Thyroid gland (tissue), 4 donors: Measurements from ENCODE around the gene WDR90. TPM values are rescaled to one million over a fixed set of nuclear protein-coding genes. Genes with fewer than 3 reads are reported as not detected.
A peak's percentile ranks its signal among the peaks of the same experiment; 100 is the strongest.

Experiments used
- DNase-seq, 2 donors: peaks; one replicate each; pipeline ENCODE4 v3.0.0-alpha.2; 2019
- H3K27ac ChIP-seq, 3 donors: fragments of 200-600 bp; sonication (generic); 1 replicate in 2 of 3; 2 replicates in 1 of 3; pipeline ENCODE4 v1.5.1; 2016 to 2019; ENCODE audit warnings: mild to moderate bottlenecking in 1 of 3, moderate library complexity in 1 of 3
- H3K27me3 ChIP-seq: fragments of 200-600 bp; sonication (generic); one replicate; pipeline ENCODE4 v1.5.1; 2019
- H3K36me3 ChIP-seq, 2 donors: fragments of 200-600 bp; sonication (generic); one replicate each; pipeline ENCODE4 v1.5.1; 2016 to 2019
- H3K4me1 ChIP-seq, 2 donors: fragments of 200-600 bp; sonication (generic); one replicate each; pipeline ENCODE4 v1.5.1; 2017 to 2019
- H3K4me3 ChIP-seq, 3 donors: fragments of 200-600 bp; sonication (generic); replicated peaks in 1 of 3; 1 replicate in 2 of 3; 2 replicates in 1 of 3; pipeline ENCODE4 v1.5.1; 2016; ENCODE audit warnings: mild to moderate bottlenecking in 1 of 3
- H3K9me3 ChIP-seq: fragments of 200-600 bp; sonication (generic); one replicate; pipeline ENCODE4 v1.5.1; 2017
- POLR2A ChIP-seq, 2 donors: fragments of 450-650 bp; IDR thresholded peaks; one replicate each; pipeline ENCODE4 v1.6.1; 2017; ENCODE audit warnings: antibody characterized with exemption in 2 of 2, mild to moderate bottlenecking in 2 of 2, moderate library complexity in 1 of 2
- WGBS, 2 donors: methylation state at CpG; one replicate each; pipeline ENCODE4 v1.1.5; 2017; 5-methylcytosine and 5-hydroxymethylcytosine counted together
- intact Hi-C: fragments of 100-400 bp; cut with DNase I; formaldehyde crosslinking; loops from one replicate; pipeline ENCODE4 v1.15.1; 2023
- total RNA-seq, 4 donors: library from RNA; depleted of rRNA; stranded (reverse); fragments of >200 nt; gene quantifications; one replicate each; pipeline ENCODE4 v1.2.3, GENCODE V29; 2016
- TF ChIP-seq, protein P1 (sequence below), 6 experiments: fragments of 200-600 bp in 3 of 6; fragments of 450-650 bp in 3 of 6; sonication (generic) in 3 of 6; IDR thresholded peaks; one replicate each; pipeline ENCODE4 v1.5.1; 2016 to 2019; ENCODE audit warnings: antibody characterized with exemption in 6 of 6, mild to moderate bottlenecking in 2 of 6, inconsistent platforms in 1 of 6, moderate library complexity in 1 of 6

The WDR90 gene
- total RNA-seq, 4 donors from 2014 or later = 23.6 to 56.0 (median 34.3) TPM

DNA sequence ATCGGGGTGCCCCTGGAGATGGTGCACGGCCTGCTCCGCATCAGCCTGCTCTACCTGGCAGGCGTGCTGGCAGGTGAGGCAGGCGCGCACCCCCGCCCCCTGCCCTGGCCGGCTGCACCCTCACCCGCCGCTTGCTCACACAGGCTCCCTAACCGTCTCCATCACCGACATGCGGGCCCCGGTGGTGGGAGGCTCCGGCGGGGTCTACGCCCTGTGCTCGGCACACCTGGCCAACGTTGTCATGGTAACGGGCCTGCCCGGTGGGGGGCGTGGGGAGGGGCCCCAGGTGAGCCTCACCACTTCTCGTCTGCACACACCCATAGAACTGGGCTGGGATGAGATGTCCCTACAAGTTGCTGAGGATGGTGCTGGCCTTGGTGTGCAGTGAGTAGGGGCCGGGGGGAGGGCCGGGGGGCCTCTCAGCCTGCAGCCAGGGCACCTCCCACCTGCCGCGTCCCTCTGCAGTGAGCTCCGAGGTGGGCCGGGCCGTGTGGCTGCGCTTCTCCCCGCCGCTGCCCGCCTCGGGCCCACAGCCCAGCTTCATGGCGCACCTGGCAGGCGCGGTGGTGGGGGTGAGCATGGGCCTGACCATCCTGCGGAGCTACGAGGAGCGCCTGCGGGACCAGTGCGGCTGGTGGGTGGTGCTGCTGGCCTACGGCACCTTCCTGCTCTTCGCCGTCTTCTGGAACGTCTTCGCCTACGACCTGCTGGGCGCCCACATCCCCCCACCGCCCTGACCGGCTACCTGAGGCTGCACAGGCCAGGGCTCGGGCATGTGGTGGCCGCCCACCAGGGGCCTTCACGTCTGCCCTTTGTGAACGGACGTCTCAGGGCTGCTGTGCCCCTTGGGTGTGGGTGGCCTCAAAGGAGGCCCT, 28.4 kb downstream of the WDR90 start:
- DNase-seq = no peak
- WGBS, 2 donors = 59 to 81% methylated on average over 19 to 24 of the region's 57 CpGs
- intact Hi-C loops = no loop called here
- Histone ChIP-seq H3K36me3 (peaks cover 17 to 20% of the 10 kb centered on the region in 2 donors), H3K4me1 (peaks cover 21 to 37% of the 10 kb centered on the region in 2 donors), H3K27me3 (no peaks in the 10 kb centered on the region), H3K4me3 (no peak overlapping the region), H3K9me3 (no peaks in the 10 kb centered on the region), H3K27ac (no peak overlapping the region)
- TF ChIP-seq, protein P1, sequence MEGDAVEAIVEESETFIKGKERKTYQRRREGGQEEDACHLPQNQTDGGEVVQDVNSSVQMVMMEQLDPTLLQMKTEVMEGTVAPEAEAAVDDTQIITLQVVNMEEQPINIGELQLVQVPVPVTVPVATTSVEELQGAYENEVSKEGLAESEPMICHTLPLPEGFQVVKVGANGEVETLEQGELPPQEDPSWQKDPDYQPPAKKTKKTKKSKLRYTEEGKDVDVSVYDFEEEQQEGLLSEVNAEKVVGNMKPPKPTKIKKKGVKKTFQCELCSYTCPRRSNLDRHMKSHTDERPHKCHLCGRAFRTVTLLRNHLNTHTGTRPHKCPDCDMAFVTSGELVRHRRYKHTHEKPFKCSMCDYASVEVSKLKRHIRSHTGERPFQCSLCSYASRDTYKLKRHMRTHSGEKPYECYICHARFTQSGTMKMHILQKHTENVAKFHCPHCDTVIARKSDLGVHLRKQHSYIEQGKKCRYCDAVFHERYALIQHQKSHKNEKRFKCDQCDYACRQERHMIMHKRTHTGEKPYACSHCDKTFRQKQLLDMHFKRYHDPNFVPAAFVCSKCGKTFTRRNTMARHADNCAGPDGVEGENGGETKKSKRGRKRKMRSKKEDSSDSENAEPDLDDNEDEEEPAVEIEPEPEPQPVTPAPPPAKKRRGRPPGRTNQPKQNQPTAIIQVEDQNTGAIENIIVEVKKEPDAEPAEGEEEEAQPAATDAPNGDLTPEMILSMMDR (IDR thresholded peaks at IDR 0.05) = no peak
- no peak for TF ChIP-seq POLR2A (IDR thresholded peaks at IDR 0.05)

DNA sequence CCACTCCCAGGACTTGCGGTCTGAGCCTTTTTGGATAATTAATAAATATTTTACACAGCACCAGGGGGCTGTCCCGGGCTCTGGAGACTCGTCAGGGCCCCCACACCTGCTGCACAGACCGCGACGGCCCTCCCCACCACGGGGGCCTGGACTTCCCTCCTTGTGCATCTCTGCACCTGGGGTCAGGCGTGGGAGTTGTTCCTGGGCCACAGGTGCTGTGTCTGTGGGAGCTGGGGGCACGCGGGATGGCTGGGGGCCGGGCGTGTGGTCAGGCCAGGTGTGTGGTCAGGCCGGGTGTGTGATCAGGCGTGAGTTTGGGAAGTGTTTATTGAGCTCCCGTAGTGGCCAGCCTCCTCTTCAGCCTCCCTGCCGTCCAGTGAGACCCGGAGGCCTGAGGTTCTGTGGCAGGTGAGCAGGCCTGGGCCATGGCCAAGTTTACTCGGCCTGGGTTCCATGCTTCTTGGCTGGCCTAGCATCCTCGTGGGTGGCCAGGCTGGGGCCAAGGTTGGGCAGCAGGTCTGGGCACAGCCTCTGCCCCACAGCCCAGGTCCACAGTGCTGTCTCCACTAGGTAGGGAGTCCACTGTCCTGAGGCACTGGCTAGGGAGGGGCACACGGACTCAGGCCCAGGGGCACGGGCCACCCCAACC, 29.2 kb downstream of the WDR90 start:
- DNase-seq = no peak
- H3K27ac ChIP-seq = no peak overlapping the region
- peaks cover 14 to 17% of the 10 kb centered on the region in 2 donors for H3K36me3 ChIP-seq
- WGBS, 2 donors = 86 to 90% methylated on average over 13 to 18 of the region's 21 CpGs
- H3K4me3 ChIP-seq = no peak overlapping the region
- peaks cover 23 to 45% of the 10 kb centered on the region in 2 donors for H3K4me1 ChIP-seq
- H3K27me3 ChIP-seq = no peaks in the 10 kb centered on the region
- TF ChIP-seq, protein P1 (IDR thresholded peaks at IDR 0.05) = no peak
- no peak for TF ChIP-seq POLR2A (IDR thresholded peaks at IDR 0.05)
- no peaks in the 10 kb centered on the region for H3K9me3 ChIP-seq
- intact Hi-C loops = no loop called here

DNA sequence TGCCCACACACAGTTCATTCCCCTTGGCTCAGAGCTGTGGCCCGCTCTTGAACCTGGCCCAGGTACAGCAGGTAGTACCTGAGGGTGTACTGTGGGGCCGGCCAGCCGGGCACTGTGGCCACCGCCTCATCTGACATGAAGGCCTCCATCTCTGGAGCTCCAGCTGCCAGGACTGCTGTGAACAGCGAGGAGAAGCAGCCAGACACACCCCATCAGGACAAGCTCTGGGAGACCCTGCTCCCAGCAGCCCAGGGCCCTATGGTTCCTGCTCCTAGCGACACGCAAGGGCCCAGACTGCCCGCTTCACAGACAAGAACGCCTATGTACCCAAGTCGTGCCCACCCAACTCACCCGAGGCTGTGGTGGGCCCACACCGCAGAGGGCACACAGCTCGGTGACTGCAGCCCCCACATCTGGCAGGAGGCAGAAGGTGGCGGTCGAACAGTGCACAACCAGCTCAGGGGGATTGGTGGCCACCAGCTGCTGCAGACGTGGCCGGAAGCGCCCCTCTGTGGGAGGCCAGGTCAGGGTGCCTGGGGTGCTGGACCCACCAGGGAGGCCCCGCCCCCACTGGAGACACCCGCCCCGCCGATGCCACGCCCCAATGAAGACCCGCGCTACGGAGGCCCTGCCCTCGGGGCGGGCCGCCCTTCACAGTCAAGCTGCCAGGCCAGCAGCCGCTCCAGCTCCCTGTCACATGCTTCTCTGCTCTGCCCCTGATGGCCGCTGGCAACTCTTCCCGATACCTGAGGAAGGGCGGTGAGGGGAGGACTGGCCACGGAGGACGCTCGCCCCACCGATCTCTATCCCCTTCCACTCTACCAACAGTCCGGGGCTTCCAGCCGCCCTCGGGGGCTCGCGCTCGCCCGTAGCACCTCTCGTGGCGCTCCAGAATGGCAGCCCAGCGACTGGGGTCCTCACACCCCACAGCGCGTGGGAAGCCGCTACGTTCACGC, 30.0 kb downstream of the WDR90 start:
- intact Hi-C loops = no loop called here
- peak overlapping the region; percentile 46 to 87 (median 81) for H3K27ac ChIP-seq
- TF ChIP-seq, protein P1 (IDR thresholded peaks at IDR 0.05) = no peak
- TF ChIP-seq POLR2A (IDR thresholded peaks at IDR 0.05) = peak in 1 of 2 donors; percentile 18
- peak; percentile 79 to 80 for DNase-seq
- 27 to 42% methylated on average over 12 to 13 of the region's 52 CpGs for WGBS, 2 donors
- H3K27me3 ChIP-seq = no peaks in the 10 kb centered on the region
- peaks cover 28 to 50% of the 10 kb centered on the region in 2 donors for H3K4me1 ChIP-seq
- H3K9me3 ChIP-seq = no peaks in the 10 kb centered on the region
- peaks cover 12 to 14% of the 10 kb centered on the region in 2 donors for H3K36me3 ChIP-seq
- H3K4me3 ChIP-seq = peak overlapping the region in 2 of 3 donors; percentile 72 to 74

DNA sequence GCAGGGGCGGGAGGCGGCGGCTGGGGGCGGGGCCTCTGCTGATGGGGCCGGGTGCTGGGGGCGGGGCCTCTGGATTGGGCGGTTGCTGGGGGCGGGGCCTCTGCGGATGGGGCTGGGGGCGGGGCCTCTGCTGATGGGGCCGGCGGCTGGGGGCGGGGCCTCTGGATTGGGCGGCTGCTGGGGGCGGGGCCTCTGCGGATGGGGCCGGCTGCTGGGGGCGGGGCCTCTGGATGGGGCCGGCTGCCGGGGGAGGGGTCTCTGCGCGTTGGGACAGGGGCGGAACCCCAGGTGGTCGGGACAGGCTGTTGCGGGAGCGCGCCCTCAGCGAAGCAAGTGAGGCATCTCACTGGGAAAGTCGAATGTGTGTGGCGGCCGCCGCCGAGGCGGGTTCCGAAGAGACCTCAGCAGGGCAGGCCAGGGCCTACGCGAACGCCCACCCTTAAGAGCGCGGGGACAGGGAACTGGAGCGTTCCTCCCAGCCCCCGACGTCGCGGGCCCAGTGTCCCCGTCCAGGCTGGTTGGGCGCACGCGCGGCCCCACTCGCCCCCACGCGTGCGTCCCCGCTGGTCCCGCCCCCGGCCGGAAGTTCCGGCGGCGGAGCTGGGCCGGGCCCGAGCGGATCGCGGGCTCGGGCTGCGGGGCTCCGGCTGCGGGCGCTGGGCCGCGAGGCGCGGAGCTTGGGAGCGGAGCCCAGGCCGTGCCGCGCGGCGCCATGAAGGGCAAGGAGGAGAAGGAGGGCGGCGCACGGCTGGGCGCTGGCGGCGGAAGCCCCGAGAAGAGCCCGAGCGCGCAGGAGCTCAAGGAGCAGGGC, 30.9 kb downstream of the WDR90 start, which contains the start of gene STUB1:
TSS of gene STUB1 (plus strand) at position 597 of the 811 bp plus-strand sequence. CDS start at position 713, 116 bp downstream.
- H3K4me1 ChIP-seq = peaks cover 33 to 52% of the 10 kb centered on the region in 2 donors
- WGBS, 2 donors = 0% methylated on average over 3 of the region's 91 CpGs; no CpG with 5 or more reads in 1 of the 2 donors

More for the DNA sequence above, 30.9 kb downstream of the WDR90 start, which contains the start of gene STUB1:
- Histone ChIP-seq H3K27me3 (no peaks in the 10 kb centered on the region), H3K27ac (peak within 1 kb of the TSS; percentile 85 to 87 (median 87)), H3K36me3 (peaks cover 12 to 14% of the 10 kb centered on the region in 2 donors), H3K9me3 (no peaks in the 10 kb centered on the region), H3K4me3 (peak within 1 kb of the TSS; percentile 42 to 74 (median 72))
- peak; percentile 81 to 82 for DNase-seq
- peak; percentile 6 to 83 for TF ChIP-seq POLR2A (IDR thresholded peaks at IDR 0.05)
- TF ChIP-seq, protein P1 (IDR thresholded peaks at IDR 0.05) = peak in 1 of 6 experiments; percentile 2
- intact Hi-C loops = no loop called here
